ENCODE measurements around the gene MYRF.

MYRF gene

DNA sequence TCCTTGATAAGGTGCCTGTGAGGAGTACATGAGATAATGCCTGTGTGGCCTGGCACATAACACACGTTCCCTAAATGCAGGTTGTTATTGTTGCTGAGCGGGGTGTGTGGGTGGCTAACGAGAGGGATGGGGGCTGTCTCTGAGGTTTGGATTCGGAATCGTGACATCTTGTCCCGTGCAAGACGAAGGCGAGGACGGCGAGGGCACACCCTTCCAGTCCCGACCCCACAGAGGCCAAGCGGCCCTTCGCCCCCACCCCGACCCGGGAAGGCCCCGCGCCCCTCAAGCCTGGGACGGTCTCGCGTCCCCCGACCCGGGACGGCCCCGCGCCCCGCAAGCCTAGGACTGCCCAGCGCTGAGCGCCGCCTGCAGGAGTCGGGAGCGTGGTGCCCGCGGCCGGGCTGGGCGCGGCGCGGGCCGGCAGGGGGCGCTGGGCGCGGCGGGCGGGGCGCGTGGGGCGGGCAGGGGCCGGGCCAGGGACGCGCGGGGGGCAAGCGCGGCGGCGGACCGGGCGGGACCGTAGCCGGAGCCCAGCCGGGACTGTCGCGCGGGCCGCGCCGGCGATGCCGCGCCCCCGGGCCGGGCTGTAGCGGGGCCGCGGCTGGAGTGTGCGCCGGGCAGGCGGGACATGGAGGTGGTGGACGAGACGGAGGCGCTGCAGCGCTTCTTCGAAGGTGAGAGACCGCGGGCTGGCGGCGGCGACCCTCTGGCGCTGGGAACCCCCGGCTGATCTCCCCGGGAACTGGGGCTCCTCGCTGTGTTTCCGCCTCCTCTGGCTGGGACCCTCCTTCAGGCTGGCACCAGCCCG is at the start of gene MYRF:
Gene MYRF (plus strand): TSS at position 520 of the 808 bp plus-strand sequence. CDS start 109 bp downstream, at position 629.
- no peak for DNase-seq

DNA sequence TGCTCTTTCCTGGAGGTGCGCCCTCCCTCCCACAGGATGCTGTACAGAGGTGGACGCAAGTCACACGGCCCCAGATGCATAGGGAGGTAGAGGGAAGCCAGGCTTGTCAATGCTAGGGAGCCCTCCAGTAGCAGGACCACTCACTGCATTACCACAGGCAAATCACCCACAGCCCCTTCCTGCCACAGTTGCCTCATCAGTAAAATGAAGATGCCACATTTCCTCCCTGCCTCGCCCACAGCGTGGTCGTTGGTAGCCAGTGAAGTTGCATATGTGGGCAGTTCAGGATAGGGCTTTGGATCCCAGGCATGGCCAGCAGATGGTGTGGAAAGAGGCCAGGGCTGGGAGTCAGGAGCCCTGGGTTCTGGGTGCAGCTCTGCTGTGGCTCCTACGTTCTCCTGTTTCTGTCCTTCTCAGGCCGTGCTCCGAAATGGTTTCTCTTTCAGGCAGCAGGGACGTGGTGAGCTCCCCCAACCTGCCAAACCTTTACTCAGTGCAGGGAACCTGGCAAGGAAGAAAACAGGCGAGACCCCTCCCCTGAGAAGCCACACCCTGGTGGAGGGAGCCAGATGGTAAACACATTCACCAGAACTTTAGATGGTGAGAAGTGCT is 49.6 kb upstream of the MYRF start:
- DNase-seq = peak; percentile 22

- DNase-seq = no peak
Observed at GRCh38 chr11:61704838-61705237, 47.6 kb upstream of the MYRF start.

DNA sequence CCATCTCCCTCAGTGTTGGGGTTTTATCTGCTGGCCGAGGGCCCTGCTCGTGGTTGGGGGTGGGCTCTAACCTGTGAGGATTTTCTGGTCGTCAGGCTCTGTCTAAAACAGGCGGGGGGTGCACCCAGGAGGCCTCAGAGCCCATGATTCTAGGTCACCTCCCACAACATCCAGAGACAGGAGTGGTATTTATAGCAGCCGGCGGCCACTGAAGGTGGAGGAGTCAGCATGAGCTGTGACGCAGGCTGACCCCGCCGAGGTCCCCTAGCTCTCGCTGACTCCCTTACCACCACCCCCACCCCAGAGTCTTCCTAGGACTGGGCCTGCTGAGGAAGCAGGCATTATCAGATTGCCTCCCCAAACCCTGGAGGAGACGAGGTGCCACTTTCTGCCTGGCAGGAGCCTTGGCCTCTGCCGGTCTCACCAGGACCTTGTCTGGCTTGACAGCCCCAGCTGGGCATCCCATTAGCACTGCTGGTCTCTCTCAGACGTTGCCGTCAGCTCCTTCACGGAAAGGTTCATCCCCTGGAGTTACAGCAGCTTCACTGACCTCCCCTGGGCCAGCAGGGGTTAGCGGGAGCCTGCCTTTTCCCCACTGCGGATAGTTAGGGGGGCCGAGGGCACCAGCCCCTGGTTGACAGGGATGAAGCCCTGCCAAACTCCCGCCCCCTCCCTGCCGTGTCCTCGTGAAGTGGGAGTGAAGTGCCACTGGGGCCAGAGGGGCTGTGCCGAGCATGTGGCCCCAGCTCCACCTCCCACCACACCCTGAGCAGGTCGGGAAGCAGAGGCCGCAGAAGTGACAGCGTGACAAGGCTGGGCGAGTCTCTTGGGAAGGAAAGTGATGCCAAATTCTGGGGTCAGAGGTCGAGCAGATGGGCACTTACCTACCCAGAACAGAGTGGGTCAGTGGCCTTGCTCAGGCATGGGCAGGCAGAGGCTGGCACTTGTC is 45.7 kb upstream of the MYRF start:
- no peak for DNase-seq

- DNase-seq = no peak
Observed at GRCh38 chr11:61707574-61707973, 44.9 kb upstream of the MYRF start.

DNA sequence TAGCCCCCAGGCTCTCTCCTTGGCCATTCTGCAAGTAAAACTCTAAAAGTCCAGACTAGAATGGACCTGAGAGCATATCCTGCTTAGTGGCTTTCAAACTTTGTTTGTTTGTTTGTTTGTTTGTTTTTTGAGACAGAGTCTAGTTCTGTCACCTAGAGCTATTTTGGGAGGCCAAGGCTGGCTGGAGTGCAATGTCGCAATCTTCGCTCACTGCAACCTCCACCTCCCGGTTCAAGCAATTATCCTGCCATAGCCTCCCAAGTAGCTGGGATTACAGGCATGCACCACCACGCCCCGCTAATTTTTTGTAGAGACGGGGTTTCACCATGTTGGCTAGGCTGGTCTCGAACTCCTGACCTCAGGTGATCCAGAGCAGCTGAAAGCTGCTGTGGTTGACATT is 43.3 kb upstream of the MYRF start:
- no peak for DNase-seq

DNA sequence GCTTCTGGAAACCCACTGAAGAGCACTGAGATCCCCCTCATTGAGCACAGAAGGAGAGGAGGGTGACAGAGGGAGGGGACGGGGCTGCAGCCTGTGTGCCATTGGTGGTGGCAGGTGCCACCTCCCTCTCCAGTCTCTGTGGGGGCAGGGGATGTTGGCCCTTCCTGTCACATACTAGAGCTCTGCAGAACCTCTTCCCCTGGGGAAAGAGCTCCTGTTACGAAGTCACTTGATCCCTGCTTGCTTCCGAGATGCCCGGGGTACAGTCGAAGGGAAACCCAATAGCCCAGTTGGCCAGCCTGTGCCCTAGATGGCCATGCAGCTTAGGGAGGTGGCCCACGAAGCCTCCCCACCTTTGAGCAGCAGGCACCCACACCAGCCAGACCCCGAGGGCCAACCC is 42.9 kb upstream of the MYRF start:
- DNase-seq = no peak

DNA sequence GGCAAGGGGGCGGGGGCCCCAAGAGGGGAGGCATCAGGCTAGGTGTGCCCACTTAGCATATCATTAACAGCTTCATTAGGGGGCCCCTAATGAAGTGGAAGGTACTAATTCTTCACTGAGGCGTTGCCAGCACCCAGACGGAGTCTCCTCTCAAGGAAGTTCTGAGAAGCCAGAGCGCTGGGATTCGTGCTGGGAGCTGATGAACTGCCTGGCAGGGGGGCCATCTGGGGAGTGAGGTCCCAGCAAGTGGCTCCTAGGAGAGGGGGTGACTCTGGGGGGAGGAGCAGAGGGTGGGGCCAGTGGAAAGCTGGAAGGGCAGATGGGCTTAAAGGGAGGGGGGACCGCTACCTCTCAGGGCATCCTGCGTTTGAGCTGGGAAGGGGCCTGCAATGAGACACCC is 42.4 kb upstream of the MYRF start:
- DNase-seq = no peak

DNA sequence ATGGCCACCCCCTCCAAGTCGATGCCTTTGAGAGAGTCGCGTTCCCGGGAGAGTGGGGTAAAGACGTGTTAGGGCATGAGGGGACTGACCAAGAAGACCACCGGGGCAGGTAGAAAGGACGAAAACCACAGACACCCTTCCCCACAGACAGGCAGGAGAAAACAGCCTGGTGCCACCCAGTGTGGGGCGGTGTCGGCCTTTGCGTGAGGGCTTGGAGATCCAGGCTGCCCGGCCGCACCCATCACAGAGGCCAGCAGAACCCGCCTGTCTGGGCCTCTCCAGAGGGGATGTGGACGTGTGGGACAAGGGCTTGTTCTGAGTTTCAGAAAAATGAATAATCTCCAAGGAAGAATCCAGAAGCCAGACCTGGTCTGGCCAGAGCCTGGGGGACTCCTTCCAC is 41.4 kb upstream of the MYRF start:
- DNase-seq = no peak

DNA sequence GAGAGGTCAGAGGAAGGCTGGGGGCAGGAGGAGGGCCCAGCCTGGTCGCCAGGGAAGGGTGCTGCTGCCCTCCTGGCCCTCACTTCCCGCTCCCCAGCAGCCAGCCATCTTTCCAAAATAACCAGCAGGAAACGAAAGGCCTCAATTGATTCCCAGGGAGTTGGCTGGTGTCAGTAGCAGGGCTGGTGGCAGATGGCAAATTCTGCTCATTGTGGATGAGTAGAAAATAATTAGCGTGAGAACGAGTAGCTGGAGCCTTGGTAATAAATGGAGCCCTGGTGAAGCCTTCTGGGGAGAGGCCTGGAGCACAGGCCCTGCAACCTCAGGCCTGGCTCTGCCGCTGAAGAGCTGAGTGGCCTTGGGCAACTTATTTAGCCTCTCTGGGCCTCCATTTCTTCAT is 40.9 kb upstream of the MYRF start:
- DNase-seq = no peak

- DNase-seq = no peak
Observed at GRCh38 chr11:61712314-61712713, 40.1 kb upstream of the MYRF start.

DNA sequence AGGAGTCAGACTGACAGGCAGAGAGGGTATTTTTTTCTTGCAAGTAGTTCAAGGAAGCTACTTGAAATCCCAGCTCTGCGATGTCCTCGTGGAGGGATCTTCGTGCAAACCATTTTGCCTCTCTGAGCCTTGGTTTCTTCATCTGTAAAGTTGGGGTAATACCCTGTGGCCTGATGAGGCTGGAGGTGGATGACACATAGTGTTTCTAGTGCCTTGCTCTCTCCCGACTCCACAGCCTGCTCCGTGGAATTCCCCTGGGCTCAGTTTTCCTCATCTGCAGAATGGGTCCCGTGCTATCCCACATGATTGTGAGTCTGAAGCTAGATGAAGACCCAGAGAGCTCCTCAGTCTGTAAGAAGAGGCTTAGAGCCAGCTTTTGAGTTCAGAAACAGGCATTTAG is 39.6 kb upstream of the MYRF start:
- no peak for DNase-seq

DNA sequence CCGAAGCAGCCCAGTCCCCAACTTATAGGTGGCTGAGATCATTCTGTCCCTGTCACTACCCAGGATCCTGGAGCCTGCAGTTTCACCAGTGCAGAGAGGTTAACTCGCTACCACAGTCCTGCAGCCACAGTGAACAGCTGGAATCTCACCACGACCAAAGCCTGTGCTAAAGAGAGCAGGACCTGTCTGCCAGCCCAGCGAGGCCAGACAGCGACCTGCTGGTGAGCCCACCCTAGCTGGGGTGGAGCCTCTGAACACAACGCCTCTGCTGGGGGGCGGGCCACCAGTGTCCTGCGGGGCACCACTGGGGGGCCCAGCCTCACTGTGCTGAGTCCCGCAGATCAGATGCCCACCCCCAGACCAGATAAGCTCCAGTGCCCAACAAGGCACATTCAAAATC is 39.0 kb upstream of the MYRF start:
- no peak for DNase-seq

- DNase-seq = no peak
Observed at GRCh38 chr11:61713906-61714305, 38.5 kb upstream of the MYRF start.

DNA sequence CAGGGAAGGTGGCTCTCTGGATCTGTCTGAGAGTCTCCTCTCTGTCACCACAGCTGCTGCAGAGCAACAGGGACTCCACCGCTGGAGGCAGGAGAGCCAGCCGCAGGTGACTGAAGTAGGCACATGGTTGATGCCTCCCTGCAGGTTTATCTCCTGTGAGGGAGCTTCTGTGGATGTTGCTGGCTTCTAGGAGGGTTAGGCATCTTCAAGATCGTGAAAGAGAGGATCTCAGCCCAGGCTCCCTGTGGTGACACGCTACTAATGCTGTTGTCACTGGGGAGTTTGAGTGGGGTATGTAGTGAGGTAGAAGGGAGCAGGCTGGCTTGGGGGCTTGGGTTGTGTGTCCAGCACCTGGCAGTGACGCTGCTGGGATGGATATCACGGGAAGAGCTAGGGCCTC is 38.1 kb upstream of the MYRF start:
- no peak for DNase-seq

DNA sequence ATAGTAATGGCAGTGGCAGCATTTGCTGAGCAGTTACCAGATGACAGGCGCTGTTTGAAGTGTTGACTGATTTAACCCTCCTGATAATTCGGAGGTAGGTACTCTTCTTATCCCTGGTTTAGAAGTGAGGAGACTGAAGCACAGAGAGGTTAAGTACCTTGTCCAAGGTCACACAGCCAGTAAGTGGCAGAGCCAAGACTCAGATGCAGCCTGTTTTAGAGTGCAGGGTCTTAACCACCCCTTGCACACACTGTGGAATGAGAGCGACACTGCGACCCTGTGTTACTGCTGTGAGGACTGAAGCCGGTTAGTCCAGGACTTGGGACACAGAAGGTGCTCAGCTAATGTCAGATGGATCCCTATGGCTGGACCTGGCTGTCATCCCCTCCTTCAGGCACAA is 37.5 kb upstream of the MYRF start:
- DNase-seq = no peak

- DNase-seq = no peak
Observed at GRCh38 chr11:61715867-61716266, 36.6 kb upstream of the MYRF start.

DNA sequence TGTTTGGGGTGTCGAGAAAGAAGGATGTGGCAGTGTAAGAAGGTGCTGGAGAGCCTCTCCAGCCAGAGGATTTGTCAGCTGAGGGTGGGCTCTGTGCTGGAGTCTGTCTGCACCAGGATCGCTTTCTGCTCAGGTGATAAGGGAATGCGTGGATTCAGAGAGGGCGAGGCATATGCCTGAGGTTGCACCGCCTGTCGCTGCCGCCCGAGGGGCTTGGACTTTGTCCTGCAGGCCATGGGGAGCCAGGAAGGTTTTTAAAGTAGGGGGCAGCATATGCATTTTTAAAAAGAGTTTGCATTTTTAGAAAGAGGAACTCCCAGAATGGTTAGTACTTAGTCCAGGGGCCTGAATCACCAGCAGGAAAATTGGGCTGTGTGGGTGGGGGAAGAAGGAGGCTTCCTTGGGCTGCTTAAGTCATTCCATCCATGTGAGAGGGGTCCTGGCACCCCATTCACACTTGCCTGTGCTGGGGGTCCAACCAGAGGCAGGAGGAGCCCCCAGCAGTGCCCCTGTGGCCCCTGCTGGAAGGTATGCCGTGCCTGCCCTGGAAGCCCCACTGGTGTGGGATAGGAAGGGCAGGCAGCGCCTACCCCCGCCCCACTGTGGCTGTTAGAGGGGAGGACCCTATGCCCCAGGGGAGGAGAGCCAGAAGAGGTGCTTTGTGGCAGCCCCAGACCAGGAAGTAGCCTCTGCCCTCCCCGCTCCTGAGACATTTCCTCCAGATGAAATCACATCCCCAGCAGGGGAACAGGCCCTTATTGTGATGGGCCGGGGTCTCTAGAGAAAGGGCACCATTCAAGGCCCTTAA is 35.8 kb upstream of the MYRF start:
- no peak for DNase-seq

DNA sequence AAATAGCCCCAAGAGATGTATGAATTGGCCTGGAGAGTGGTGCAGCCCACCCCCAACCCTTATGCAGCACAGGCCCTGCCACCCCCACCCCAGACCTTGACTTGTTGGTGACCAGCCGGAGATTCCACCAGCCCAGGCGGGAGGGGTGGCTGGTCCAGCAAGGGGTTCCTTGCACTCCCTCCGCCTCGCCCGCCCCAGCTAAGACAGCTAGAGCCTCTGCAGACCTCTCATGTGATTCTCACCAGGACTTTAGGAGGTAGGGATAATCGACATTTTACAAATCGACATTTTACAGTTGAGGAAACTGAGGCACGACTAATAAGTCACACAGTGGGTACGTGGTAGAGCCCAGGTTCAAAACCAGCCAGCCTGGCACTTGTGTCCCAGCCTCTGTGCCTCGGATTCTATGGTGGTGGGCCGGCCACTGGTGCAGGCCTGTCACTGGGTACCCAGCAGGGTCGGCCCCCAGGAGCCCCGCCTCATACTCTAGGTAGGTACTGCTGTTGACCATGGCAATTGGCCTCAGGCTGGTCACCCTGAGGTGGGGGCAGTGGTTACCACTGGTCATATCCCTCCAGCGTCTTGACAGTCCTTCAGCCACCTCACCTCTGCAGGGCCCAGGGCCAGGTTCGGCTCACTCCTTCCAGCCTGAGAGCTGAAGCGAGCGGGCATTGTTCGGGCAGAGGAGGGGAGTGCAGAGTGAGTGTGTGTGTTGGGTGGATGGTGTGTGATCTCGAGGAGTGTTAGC is 35.0 kb upstream of the MYRF start:
- DNase-seq = no peak

DNA sequence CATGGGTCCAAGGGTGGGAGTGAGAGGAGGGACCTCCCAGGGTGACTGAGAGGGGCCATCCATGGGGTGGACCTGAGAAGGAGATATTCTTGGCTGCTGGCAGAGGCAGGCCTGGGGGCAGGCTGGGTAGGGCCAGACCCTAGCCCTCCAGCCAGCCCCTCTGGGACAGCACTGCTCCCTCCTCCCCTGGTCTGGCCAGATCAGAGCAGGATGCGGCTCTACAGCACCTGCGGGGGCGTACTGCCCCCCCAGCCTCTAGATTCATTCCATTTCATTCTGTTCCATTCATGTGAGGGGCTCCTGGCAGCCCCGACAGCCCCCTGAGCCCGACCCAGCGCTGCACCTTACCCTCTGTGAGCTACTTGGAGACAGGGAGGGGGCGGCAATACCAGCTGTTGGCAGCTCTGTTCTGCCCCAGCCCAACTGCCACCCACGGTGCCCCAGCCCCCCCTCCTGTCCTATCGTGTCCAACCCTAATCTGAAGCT is 34.3 kb upstream of the MYRF start:
- DNase-seq = no peak

DNA sequence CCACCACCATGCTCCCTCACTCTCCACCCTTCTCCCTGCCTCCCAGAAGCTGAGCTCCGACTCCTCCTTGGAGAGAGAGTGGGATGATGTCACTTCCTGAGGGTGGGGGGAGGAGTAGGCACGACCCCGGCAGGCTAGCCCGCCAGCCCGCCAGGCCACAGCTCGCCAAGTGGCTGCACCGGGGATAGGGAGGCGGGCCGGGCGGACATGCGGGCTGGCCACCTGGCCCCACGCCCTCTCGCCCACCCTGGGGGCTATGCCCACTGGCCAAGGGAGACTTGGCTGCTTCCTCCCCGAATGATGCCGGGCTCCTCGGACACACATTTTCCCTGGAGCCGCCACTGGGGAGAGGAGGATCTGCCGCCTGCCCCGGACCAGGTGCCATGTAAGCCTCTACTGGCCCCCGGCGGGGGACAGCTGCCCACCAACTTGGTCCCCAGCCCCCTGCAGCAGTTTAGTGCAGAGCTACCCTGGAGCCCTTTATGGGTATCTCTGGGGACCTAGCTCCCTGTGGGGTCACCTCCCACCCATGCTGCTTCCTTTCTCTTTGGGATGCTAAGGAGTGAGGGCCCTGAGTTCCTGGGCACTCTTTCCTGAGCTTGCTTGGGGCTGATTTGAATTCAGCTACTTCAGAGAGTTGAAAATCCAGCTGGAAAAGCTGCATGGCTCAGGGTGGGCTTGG is 33.7 kb upstream of the MYRF start:
- DNase-seq = no peak
